Nephron (organoid): Measurements from ENCODE around the gene SCLY.

Source experiments
- H3K27ac Mint-ChIP-seq, 3 experiments: 2 replicates each; pipeline ENCODE4 v1.8.0; 2020; ENCODE audit warnings: mixed read lengths in 3 of 3, mild to moderate bottlenecking in 2 of 3, moderate library complexity in 1 of 3
- H3K27me3 Mint-ChIP-seq: 2 replicates; pipeline ENCODE4 v1.8.0; 2021; ENCODE audit warnings: low read depth, mild to moderate bottlenecking, moderate library complexity, mixed read lengths
- H3K36me3 Mint-ChIP-seq: 2 replicates; pipeline ENCODE4 v1.8.0; 2020; ENCODE audit warnings: low read depth, mixed read lengths
- H3K4me1 Mint-ChIP-seq: 2 replicates; pipeline ENCODE4 v1.8.0; 2020; ENCODE audit warnings: mixed read lengths
- H3K4me3 Mint-ChIP-seq, 3 experiments: 2 replicates each; pipeline ENCODE4 v1.8.0; 2020; ENCODE audit warnings: mild to moderate bottlenecking in 3 of 3, mixed read lengths in 3 of 3, moderate library complexity in 2 of 3
- H3K9me3 Mint-ChIP-seq: 2 replicates; pipeline ENCODE4 v1.8.0; 2020; ENCODE audit warnings: mixed read lengths
- TF ChIP-seq, protein P1 (sequence below), 3 experiments: fragments of 200-600 bp; sonication (generic); IDR thresholded peaks; one replicate each; pipeline ENCODE4 v1.5.0; 2021; ENCODE audit warnings: antibody characterized with exemption in 3 of 3; ENCODE audit not compliant: unreplicated experiment in 3 of 3

The SCLY gene

DNA sequence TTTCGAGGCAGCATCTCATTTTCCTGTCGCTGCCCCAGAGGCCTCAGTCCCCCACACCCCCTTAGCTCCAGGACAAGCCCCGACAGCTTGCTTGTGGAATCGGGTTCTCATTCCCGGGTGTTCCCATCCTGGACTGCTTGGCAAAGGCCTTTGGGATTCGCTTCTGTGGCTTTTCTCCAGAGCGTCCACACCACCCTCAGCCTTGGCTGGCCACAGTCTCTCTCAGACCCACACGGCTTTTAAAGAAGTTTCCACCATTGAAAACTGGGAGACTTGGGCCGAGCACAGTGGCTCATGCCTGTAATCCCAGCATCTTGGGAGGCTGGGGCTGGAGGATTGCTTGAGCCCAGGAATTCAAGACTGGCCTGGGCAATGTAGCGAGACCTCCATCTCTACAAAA lies 42.1 kb downstream of the SCLY start:
- TF ChIP-seq, protein P1, sequence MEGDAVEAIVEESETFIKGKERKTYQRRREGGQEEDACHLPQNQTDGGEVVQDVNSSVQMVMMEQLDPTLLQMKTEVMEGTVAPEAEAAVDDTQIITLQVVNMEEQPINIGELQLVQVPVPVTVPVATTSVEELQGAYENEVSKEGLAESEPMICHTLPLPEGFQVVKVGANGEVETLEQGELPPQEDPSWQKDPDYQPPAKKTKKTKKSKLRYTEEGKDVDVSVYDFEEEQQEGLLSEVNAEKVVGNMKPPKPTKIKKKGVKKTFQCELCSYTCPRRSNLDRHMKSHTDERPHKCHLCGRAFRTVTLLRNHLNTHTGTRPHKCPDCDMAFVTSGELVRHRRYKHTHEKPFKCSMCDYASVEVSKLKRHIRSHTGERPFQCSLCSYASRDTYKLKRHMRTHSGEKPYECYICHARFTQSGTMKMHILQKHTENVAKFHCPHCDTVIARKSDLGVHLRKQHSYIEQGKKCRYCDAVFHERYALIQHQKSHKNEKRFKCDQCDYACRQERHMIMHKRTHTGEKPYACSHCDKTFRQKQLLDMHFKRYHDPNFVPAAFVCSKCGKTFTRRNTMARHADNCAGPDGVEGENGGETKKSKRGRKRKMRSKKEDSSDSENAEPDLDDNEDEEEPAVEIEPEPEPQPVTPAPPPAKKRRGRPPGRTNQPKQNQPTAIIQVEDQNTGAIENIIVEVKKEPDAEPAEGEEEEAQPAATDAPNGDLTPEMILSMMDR (IDR thresholded peaks at IDR 0.05; ENCODE audit: unreplicated experiment in 3 of 3) = no peak
- Mint-ChIP-seq H3K36me3 (no peaks in the 10 kb centered on the region), H3K27me3 (no peaks in the 10 kb centered on the region), H3K4me3 (no peak overlapping the region), H3K27ac (no peak overlapping the region), H3K4me1 (peaks cover 4% of the 10 kb centered on the region), H3K9me3 (no peaks in the 10 kb centered on the region)

GRCh38 chr2:238103465-238104225 lies 42.8 kb downstream of the SCLY start:
- peaks cover 4% of the 10 kb centered on the region for H3K27me3 Mint-ChIP-seq
- H3K27ac Mint-ChIP-seq = no peak overlapping the region
- TF ChIP-seq, protein P1 (IDR thresholded peaks at IDR 0.05; ENCODE audit: unreplicated experiment in 3 of 3) = no peak
- H3K4me3 Mint-ChIP-seq = no peak overlapping the region
- no peaks in the 10 kb centered on the region for H3K9me3 Mint-ChIP-seq
- H3K36me3 Mint-ChIP-seq = no peaks in the 10 kb centered on the region
- H3K4me1 Mint-ChIP-seq = peaks cover 12% of the 10 kb centered on the region

DNA sequence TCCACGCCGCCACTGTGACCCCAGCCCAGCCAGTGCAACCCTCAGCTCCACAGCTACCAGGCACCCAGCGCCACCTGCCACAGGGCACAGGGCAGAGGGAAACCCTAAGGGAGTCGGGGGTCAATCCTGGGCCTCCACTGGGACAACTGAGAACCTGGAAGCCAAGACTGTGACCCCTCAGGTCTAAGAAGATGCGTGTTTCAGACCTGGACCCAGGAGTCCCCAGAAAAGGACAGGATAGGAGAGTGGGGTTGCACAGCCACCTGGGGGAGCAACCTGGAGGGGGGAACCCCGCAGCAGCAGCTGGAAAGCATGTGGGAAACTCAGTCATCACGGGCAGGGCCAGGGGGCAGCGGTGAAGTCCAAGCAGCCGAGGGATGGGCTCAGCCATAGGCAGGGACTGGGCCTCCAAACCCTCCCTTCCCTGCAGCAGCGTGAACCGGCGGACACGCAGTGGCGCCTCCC lies 43.5 kb downstream of the SCLY start:
- no peak overlapping the region for H3K4me3 Mint-ChIP-seq
- TF ChIP-seq, protein P1 (IDR thresholded peaks at IDR 0.05; ENCODE audit: unreplicated experiment in 3 of 3) = no peak
- H3K9me3 Mint-ChIP-seq = no peaks in the 10 kb centered on the region
- no peak overlapping the region for H3K27ac Mint-ChIP-seq
- H3K36me3 Mint-ChIP-seq = no peaks in the 10 kb centered on the region
- H3K4me1 Mint-ChIP-seq = peaks cover 13% of the 10 kb centered on the region
- peaks cover 5% of the 10 kb centered on the region for H3K27me3 Mint-ChIP-seq

GRCh38 chr2:238104691-238105371 lies 44.0 kb downstream of the SCLY start:
- TF ChIP-seq, protein P1 (IDR thresholded peaks at IDR 0.05; ENCODE audit: unreplicated experiment in 3 of 3) = no peak
- no peak overlapping the region for H3K4me3 Mint-ChIP-seq
- H3K27me3 Mint-ChIP-seq = peaks cover 9% of the 10 kb centered on the region
- H3K4me1 Mint-ChIP-seq = peaks cover 19% of the 10 kb centered on the region
- no peaks in the 10 kb centered on the region for H3K36me3 Mint-ChIP-seq
- no peaks in the 10 kb centered on the region for H3K9me3 Mint-ChIP-seq
- no peak overlapping the region for H3K27ac Mint-ChIP-seq

DNA sequence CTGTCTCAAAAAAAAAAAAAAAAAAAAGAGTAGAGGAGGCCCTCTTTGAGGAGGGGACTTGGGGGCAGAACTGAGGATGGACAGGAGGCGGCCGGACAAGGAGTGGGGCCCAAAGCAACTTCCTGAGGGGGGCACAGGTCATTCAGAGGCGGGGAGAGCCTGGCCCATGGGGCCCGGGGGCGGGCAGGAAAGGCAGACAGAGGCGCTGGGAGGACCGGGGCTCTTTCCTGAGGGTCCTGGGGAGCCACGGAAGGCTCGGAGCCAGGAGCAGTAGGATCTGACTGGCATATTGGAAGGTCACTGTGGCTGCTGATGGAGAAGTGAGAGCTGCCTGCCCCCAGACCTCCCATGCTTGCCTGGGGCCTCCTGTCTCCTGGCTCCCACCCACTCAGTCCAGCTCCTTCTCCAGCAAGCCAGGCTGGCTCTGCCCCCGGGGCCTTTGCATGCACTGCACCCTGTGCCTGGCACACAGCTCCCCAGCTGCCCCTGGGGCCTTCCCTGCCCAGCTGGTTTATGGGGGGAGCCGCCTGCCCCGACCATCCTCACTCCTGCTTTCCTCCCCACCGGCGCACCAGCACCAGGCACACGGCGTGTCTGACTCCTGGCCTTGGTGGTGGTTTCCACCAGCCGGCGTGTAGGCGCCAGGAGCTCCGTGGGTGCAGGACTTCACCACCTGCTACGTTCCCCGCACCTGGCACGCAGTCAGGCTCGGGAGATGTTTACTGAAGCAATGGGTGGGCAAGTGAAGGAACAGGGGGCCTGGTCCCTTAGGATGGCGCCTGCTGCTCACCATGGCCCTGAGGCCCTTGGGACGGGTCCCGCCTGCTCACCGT lies 44.9 kb downstream of the SCLY start:
- Mint-ChIP-seq H3K4me1 (peaks cover 19% of the 10 kb centered on the region), H3K9me3 (no peaks in the 10 kb centered on the region), H3K36me3 (no peaks in the 10 kb centered on the region), H3K27ac (no peak overlapping the region), H3K4me3 (no peak overlapping the region), H3K27me3 (peaks cover 9% of the 10 kb centered on the region)
- TF ChIP-seq, protein P1 (IDR thresholded peaks at IDR 0.05; ENCODE audit: unreplicated experiment in 3 of 3) = no peak
